Cardiac muscle cell (in vitro differentiated cells and primary cell): ENCODE results near the gene CCDC178. TPM values are rescaled to one million over a fixed set of nuclear protein-coding genes. Genes with fewer than 3 reads are reported as not detected.

ENCODE experiments used
- DNase-seq, 2 donors: peaks; one replicate each; pipeline versions ENCODE4 v3.0.0 to v3.0.0-alpha.2; 2010 to 2017; ENCODE audit warnings: low read depth in 1 of 2, low spot score in 1 of 2
- H3K27ac ChIP-seq: fragments of 200-600 bp; sonication (generic); 2 replicates; pipeline ENCODE4 v1.5.1; 2016
- H3K27me3 ChIP-seq: fragments of 200-600 bp; sonication (generic); 2 replicates; pipeline ENCODE4 v1.6.0; 2016; ENCODE audit warnings: control low read depth
- H3K36me3 ChIP-seq: fragments of 200-600 bp; sonication (generic); 2 replicates; pipeline ENCODE4 v1.5.1; 2016; ENCODE audit warnings: control low read depth
- H3K4me1 ChIP-seq: fragments of 200-600 bp; sonication (generic); 2 replicates; pipeline ENCODE4 v1.8.1; 2017; ENCODE audit warnings: low read depth, mild to moderate bottlenecking, mixed run types
- H3K4me3 ChIP-seq: fragments of 200-600 bp; sonication (generic); 2 replicates; pipeline ENCODE4 v1.5.1; 2016; ENCODE audit warnings: mild to moderate bottlenecking
- H3K9me3 ChIP-seq: fragments of 200-600 bp; sonication (generic); 2 replicates; pipeline ENCODE4 v1.5.1; 2017; ENCODE audit warnings: low read depth, mild to moderate bottlenecking, control low read depth
- polyA plus RNA-seq: library from polyadenylated mRNA; unstranded; fragments of >200 nt; fragmentation: Nextera tagmentation; extraction: Ambion mirVana; gene quantifications from 2 replicates; pipeline ENCODE4 v1.2.1, GENCODE V29; 2016
- total RNA-seq: library from RNA; depleted of rRNA; stranded (reverse); fragments of >200 nt; gene quantifications from 2 replicates; pipeline ENCODE4 v1.2.3, GENCODE V29; 2016
- TF ChIP-seq, protein P1 (sequence below): IDR thresholded peaks from 2 replicates; pipeline ENCODE4 v1.5.1; 2012; ENCODE audit warnings: low read depth, mild to moderate bottlenecking, low read length

The CCDC178 gene
- total and polyA plus RNA-seq, 2 experiments from 2014 or later: 0.82 TPM; not detected in 1

DNA sequence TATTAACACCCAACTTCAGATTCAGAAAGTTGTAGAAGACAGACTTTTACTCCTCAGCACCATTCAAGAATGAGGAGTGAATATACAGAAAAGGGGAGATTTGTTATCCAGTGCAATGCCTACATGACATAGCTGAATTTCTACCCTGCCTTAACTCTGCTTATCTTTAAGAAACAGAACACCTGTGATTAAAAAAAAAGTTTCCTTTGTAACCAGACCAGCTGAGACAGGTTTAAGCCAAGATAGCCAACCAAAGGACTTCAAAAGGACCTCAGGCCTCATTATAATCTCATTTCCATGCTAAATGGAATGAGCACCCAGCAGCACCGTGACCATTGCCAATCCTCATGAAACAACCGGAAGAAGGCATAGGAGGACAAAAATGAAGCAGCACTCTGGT lies 122.9 kb downstream of the CCDC178 start:
- DNase-seq: no peak

DNA sequence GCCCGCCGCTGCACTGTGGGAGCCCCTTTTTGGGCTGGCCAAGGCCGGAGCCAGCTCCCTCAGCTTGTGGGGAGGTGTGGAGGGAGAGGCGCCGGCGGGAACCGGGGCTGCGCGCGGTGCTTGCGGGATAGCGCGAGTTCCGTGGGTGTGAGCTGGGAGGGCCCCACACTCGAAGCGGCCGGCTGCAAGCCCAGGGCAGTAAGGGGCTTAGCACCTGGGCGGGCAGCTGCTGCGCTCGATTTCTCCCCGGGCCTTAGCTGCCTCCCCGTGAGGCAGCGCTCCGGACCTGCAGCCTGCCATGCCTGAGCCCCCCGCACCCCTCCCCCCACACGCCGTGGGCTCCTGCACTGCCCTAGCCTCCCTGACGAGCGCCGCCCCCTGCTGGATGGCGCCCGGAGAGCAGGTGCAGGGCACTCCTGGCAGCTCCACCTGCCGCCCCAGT lies 124.4 kb downstream of the CCDC178 start:
- Histone ChIP-seq H3K4me3 (no peak overlapping the region), H3K36me3 (no peaks in the 10 kb centered on the region), H3K4me1 (no peaks in the 10 kb centered on the region), H3K27ac (no peak overlapping the region), H3K9me3 (no peaks in the 10 kb centered on the region), H3K27me3 (no peaks in the 10 kb centered on the region)
- TF ChIP-seq, protein P1, sequence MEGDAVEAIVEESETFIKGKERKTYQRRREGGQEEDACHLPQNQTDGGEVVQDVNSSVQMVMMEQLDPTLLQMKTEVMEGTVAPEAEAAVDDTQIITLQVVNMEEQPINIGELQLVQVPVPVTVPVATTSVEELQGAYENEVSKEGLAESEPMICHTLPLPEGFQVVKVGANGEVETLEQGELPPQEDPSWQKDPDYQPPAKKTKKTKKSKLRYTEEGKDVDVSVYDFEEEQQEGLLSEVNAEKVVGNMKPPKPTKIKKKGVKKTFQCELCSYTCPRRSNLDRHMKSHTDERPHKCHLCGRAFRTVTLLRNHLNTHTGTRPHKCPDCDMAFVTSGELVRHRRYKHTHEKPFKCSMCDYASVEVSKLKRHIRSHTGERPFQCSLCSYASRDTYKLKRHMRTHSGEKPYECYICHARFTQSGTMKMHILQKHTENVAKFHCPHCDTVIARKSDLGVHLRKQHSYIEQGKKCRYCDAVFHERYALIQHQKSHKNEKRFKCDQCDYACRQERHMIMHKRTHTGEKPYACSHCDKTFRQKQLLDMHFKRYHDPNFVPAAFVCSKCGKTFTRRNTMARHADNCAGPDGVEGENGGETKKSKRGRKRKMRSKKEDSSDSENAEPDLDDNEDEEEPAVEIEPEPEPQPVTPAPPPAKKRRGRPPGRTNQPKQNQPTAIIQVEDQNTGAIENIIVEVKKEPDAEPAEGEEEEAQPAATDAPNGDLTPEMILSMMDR: no peak
- no peak for DNase-seq

More for the DNA sequence above, 122.9 kb downstream of the CCDC178 start:
- Histone ChIP-seq H3K36me3 (no peaks in the 10 kb centered on the region), H3K4me3 (no peak overlapping the region), H3K27me3 (no peaks in the 10 kb centered on the region), H3K9me3 (no peaks in the 10 kb centered on the region), H3K4me1 (no peaks in the 10 kb centered on the region), H3K27ac (no peak overlapping the region)
- TF ChIP-seq, protein P1: no peak

DNA sequence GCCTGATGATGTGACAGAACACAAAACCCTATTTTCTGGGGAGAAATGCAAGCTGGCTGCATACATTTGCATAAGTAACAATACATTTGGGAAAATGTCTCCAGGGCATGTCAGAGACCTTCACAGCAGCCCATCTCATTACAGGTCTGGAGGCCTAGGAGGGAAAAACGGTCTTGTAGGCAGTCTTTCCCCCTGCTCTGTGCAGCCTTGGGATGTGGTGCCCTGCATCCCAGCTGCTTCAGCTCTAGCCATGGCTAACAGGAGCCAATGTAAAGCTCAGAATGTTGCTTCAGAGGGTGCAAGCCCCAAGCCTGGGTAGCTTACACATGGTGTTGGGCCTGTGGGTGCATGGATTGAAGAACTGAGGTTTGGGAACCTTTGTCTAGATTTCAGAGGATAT lies 133.0 kb downstream of the CCDC178 start:
- Histone ChIP-seq H3K27ac (no peak overlapping the region), H3K9me3 (no peaks in the 10 kb centered on the region), H3K4me1 (no peaks in the 10 kb centered on the region), H3K36me3 (no peaks in the 10 kb centered on the region), H3K27me3 (no peaks in the 10 kb centered on the region), H3K4me3 (no peak overlapping the region)
- TF ChIP-seq, protein P1: no peak
- DNase-seq: no peak

DNA sequence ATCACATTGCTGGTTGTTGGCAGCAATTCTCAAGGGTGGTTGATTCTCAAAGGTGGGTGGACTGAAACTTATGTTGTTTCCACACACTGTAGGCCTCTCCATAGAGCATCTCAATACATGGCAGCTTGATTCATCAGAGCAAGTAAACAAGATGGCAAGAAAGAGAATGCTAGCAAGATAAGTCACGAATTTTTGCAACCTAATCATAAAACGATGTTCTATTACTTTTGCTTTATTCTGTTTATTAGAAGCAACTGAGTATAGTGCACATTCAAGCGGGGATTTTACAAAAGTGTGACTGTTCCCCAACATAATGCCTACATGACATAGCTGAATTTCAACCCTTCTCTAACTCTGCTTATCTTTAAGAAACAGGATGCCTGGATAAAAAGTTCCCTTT lies 136.2 kb downstream of the CCDC178 start:
- H3K27ac ChIP-seq: no peak overlapping the region
- H3K36me3 ChIP-seq: no peaks in the 10 kb centered on the region
- no peaks in the 10 kb centered on the region for H3K9me3 ChIP-seq
- TF ChIP-seq, protein P1: no peak
- H3K27me3 ChIP-seq: no peaks in the 10 kb centered on the region
- no peaks in the 10 kb centered on the region for H3K4me1 ChIP-seq
- DNase-seq: no peak
- H3K4me3 ChIP-seq: no peak overlapping the region

DNA sequence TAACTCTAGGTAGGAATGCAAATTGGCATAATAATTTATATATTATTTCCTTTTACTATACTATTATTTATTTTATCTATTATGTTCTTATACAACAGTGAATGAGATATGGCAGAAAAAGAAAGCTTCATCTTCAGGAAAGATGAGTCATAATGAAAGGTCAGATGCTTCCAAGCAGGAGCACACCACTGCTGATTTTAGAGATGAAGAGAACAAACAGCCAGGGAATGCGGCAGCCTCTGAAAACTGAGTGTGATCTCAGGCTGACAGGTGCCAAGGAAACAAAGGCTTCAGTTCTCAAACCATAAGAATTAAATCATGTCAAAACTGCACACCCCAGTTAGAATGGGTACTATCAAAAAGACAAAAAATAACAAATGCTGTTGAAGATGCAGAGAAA lies 149.0 kb downstream of the CCDC178 start:
- H3K36me3 ChIP-seq: no peaks in the 10 kb centered on the region
- no peak for DNase-seq
- no peaks in the 10 kb centered on the region for H3K4me1 ChIP-seq
- no peaks in the 10 kb centered on the region for H3K9me3 ChIP-seq
- no peak overlapping the region for H3K4me3 ChIP-seq
- H3K27ac ChIP-seq: no peak overlapping the region
- H3K27me3 ChIP-seq: no peaks in the 10 kb centered on the region
- TF ChIP-seq, protein P1: no peak
